IPS DF 6.9 (cell line): ENCODE results near the gene ARHGAP45.

Experiments used
- DNase-seq: peaks from one replicate; pipeline ENCODE4 v3.0.0-alpha.2; 2013; ENCODE audit warnings: low read depth, low spot score
- H3K27ac ChIP-seq: one replicate; pipeline ENCODE4 v1.5.1; 2013; ENCODE audit warnings: low read length, control low read depth
- H3K27me3 ChIP-seq: 2 replicates; pipeline ENCODE4 v1.6.1; 2013; ENCODE audit warnings: mild to moderate bottlenecking, low read length; ENCODE audit not compliant: control insufficient read depth, insufficient read depth
- H3K36me3 ChIP-seq: 2 replicates; pipeline ENCODE4 v1.6.1; 2013; ENCODE audit warnings: low read length; ENCODE audit not compliant: control insufficient read depth, insufficient read depth
- H3K4me1 ChIP-seq: 2 replicates; pipeline ENCODE4 v1.6.1; 2013; ENCODE audit warnings: low read length; ENCODE audit not compliant: control insufficient read depth, insufficient read depth
- H3K4me3 ChIP-seq: 2 replicates; pipeline ENCODE4 v1.5.1; 2013; ENCODE audit warnings: mild to moderate bottlenecking, low read length
- H3K9me3 ChIP-seq: 2 replicates; pipeline ENCODE4 v1.6.1; 2013; ENCODE audit warnings: low read length, inconsistent platforms; ENCODE audit not compliant: control insufficient read depth, insufficient read depth
- WGBS: extraction: QIAGEN DNeasy Blood & Tissue Kit; methylation state at CpG from one replicate; pipeline ENCODE4 v1.1.7; 2013; ENCODE audit warnings: mixed read lengths, missing lambda C conversion rate; ENCODE audit not compliant: insufficient read length, insufficient coverage; 5-methylcytosine and 5-hydroxymethylcytosine counted together

ARHGAP45 gene

GRCh38 chr19:1098177-1099051 is 31.4 kb downstream of the ARHGAP45 start:
- no peak for DNase-seq
- H3K27ac ChIP-seq: no peak overlapping the region
- no peaks in the 10 kb centered on the region for H3K27me3 ChIP-seq
- no peak overlapping the region for H3K4me3 ChIP-seq
- H3K36me3 ChIP-seq: 0 out of 2 replicates have a peak, but pooled peaks cover 3% of the 10 kb centered on the region
- no peaks in the 10 kb centered on the region for H3K9me3 ChIP-seq
- WGBS: no CpG with 5 or more reads among the region's 15 CpGs
- no peaks in the 10 kb centered on the region; the same call in 1 of the 2 replicates for H3K4me1 ChIP-seq

- no CpG with 5 or more reads among the region's 9 CpGs for WGBS
- H3K9me3 ChIP-seq: no peaks in the 10 kb centered on the region
These were observed 34.4 kb downstream of the ARHGAP45 start for GRCh38 chr19:1101337-1101698.

GRCh38 chr19:1102407-1103131 is 35.6 kb downstream of the ARHGAP45 start:
- Histone ChIP-seq H3K4me1 (peaks cover 2% of the 10 kb centered on the region; the same call in 1 of the 2 replicates), H3K27me3 (no peaks in the 10 kb centered on the region), H3K27ac (no peak overlapping the region), H3K36me3 (peaks cover 13% of the 10 kb centered on the region), H3K9me3 (no peaks in the 10 kb centered on the region), H3K4me3 (no peak overlapping the region)
- WGBS: no CpG with 5 or more reads among the region's 17 CpGs
- DNase-seq: no peak

More at GRCh38 chr19:1101337-1101698, 34.4 kb downstream of the ARHGAP45 start:
- Histone ChIP-seq H3K36me3 (peaks cover 2% of the 10 kb centered on the region), H3K27ac (no peak overlapping the region), H3K27me3 (no peaks in the 10 kb centered on the region), H3K4me3 (no peak overlapping the region), H3K4me1 (peaks cover 2% of the 10 kb centered on the region; the same call in 1 of the 2 replicates)
- no peak for DNase-seq

GRCh38 chr19:1103132-1103707 is 36.3 kb downstream of the ARHGAP45 start:
- peaks cover 2% of the 10 kb centered on the region; the same call in 1 of the 2 replicates for H3K4me1 ChIP-seq
- peaks cover 13% of the 10 kb centered on the region for H3K36me3 ChIP-seq
- H3K4me3 ChIP-seq: no peak overlapping the region
- no peaks in the 10 kb centered on the region for H3K27me3 ChIP-seq
- WGBS: no CpG with 5 or more reads among the region's 20 CpGs
- H3K9me3 ChIP-seq: no peaks in the 10 kb centered on the region
- H3K27ac ChIP-seq: no peak overlapping the region
- DNase-seq: no peak

- peaks cover 2% of the 10 kb centered on the region; the same call in 1 of the 2 replicates for H3K4me1 ChIP-seq
- WGBS: no CpG with 5 or more reads among the region's 75 CpGs
- peak within 1 kb of the TSS; percentile 92 for H3K4me3 ChIP-seq
These were observed 36.8 kb downstream of the ARHGAP45 start, which contains the start of gene GPX4 for GRCh38 chr19:1103708-1104310. Gene GPX4 (plus strand): TSS chr19:1103994. CDS start chr19:1104044, 50 bp downstream.

GRCh38 chr19:1104311-1105007 is 37.5 kb downstream of the ARHGAP45 start:
- Histone ChIP-seq H3K36me3 (peaks cover 13% of the 10 kb centered on the region), H3K27me3 (no peaks in the 10 kb centered on the region), H3K9me3 (no peaks in the 10 kb centered on the region), H3K4me1 (peaks cover 2% of the 10 kb centered on the region; the same call in 1 of the 2 replicates), H3K27ac (no peak overlapping the region), H3K4me3 (peak overlapping the region; percentile 92)
- no peak for DNase-seq
- no CpG with 5 or more reads among the region's 93 CpGs for WGBS

More at GRCh38 chr19:1103708-1104310, 36.8 kb downstream of the ARHGAP45 start, which contains the start of gene GPX4:
- Histone ChIP-seq H3K36me3 (peaks cover 13% of the 10 kb centered on the region), H3K9me3 (no peaks in the 10 kb centered on the region), H3K27ac (no peak within 1 kb of the TSS), H3K27me3 (no peaks in the 10 kb centered on the region)
- peak; percentile 96 for DNase-seq

GRCh38 chr19:1105008-1105872 is 38.3 kb downstream of the ARHGAP45 start:
- Histone ChIP-seq H3K27ac (no peak overlapping the region), H3K4me1 (peaks cover 2% of the 10 kb centered on the region; the same call in 1 of the 2 replicates), H3K27me3 (no peaks in the 10 kb centered on the region), H3K36me3 (peaks cover 13% of the 10 kb centered on the region), H3K9me3 (no peaks in the 10 kb centered on the region), H3K4me3 (peak overlapping the region; percentile 92; the same call in 1 of the 2 replicates)
- DNase-seq: no peak
- no CpG with 5 or more reads among the region's 69 CpGs for WGBS

GRCh38 chr19:1105873-1106840 is 39.2 kb downstream of the ARHGAP45 start:
- Histone ChIP-seq H3K4me3 (no peak overlapping the region), H3K27ac (no peak overlapping the region), H3K36me3 (peaks cover 17% of the 10 kb centered on the region)

More at GRCh38 chr19:1105873-1106840, 39.2 kb downstream of the ARHGAP45 start:
- no peaks in the 10 kb centered on the region for H3K9me3 ChIP-seq
- no peak for DNase-seq
- H3K27me3 ChIP-seq: no peaks in the 10 kb centered on the region
- no CpG with 5 or more reads among the region's 32 CpGs for WGBS
- peaks cover 2% of the 10 kb centered on the region; the same call in 1 of the 2 replicates for H3K4me1 ChIP-seq
